IMR-90 (cell line): Measurements from ENCODE around the gene CD2AP. TPM values are rescaled to one million over a fixed set of nuclear protein-coding genes. Genes with fewer than 3 reads are reported as not detected.

Source experiments
- ATAC-seq: fragments of 200-7000 bp; cut with Tn5 transposase; 2 replicates; pipeline ENCODE4 v1.9.1; 2020; ENCODE audit warnings: low read depth, mild to moderate bottlenecking, moderate library complexity
- BruUV-seq: library from RNA; stranded (reverse); fragments of 400-500 nt; replicated peaks from 2 replicates; lab custom pipeline; 2021; lab: Mats Ljungman, UMichigan
- CTCF ChIA-PET: fragments of 300-600 bp; formaldehyde crosslinking; extraction: SDS; loops from one replicate; lab custom pipeline; 2021; ENCODE audit warnings: antibody characterized with exemption; lab: Yijun Ruan, JAX
- POLR2A ChIA-PET: fragments of 300-600 bp; sonication (Branson Sonifier 250); formaldehyde crosslinking; loops from one replicate; lab custom pipeline; 2022; ENCODE audit warnings: antibody characterized with exemption; ENCODE audit not compliant: unreplicated experiment; lab: Charles Lee
- DNase-seq: peaks from one replicate; pipeline ENCODE4 v3.0.0; 2013
- H2AFZ ChIP-seq: replicated peaks from 2 replicates; pipeline ENCODE3; 2013; ENCODE audit warnings: low read length, mild to moderate bottlenecking; ENCODE audit not compliant: poor library complexity
- H2AK5ac ChIP-seq: 2 replicates; pipeline ENCODE4 v1.6.1; 2013; ENCODE audit warnings: low read depth, low read length, inconsistent platforms
- H2AK9ac ChIP-seq: replicated peaks from 2 replicates; pipeline ENCODE3; 2013; ENCODE audit warnings: mild to moderate bottlenecking, low read depth, low read length, moderate library complexity; ENCODE audit not compliant: poor library complexity
- H2BK120ac ChIP-seq: 2 replicates; pipeline ENCODE4 v1.6.1; 2013; ENCODE audit warnings: low read depth, low read length, inconsistent platforms
- H2BK15ac ChIP-seq: 3 replicates; pipeline ENCODE4 v1.6.1; 2013; ENCODE audit warnings: low read depth, low read length, inconsistent platforms
- H2BK20ac ChIP-seq: 2 replicates; pipeline ENCODE4 v1.6.1; 2013; ENCODE audit warnings: low read depth, mild to moderate bottlenecking, inconsistent platforms, low read length, moderate library complexity
- H2BK5ac ChIP-seq: 2 replicates; pipeline ENCODE4 v1.6.1; 2013; ENCODE audit warnings: mild to moderate bottlenecking, low read depth, low read length, inconsistent platforms; ENCODE audit not compliant: poor library complexity, severe bottlenecking
- H3K14ac ChIP-seq: replicated peaks from 2 replicates; pipeline ENCODE4 v1.6.1; 2013; ENCODE audit warnings: low read depth, low read length, inconsistent platforms
- H3K18ac ChIP-seq: 2 replicates; pipeline ENCODE4 v1.6.1; 2013; ENCODE audit warnings: low read depth, low read length, control low read depth
- H3K23ac ChIP-seq: 2 replicates; pipeline ENCODE4 v1.6.1; 2013; ENCODE audit warnings: low read depth, low read length, inconsistent platforms
- H3K27ac ChIP-seq: 2 replicates; pipeline ENCODE4 v1.5.1; 2013; ENCODE audit warnings: mild to moderate bottlenecking, control low read depth, low read length; ENCODE audit not compliant: insufficient read depth
- H3K27me3 ChIP-seq: 2 replicates; pipeline ENCODE4 v1.6.1; 2013; ENCODE audit warnings: low read length; ENCODE audit not compliant: control insufficient read depth, insufficient read depth
- H3K36me3 ChIP-seq: 2 replicates; pipeline ENCODE4 v1.6.1; 2013; ENCODE audit warnings: low read length, mixed read lengths; ENCODE audit not compliant: control insufficient read depth, insufficient read depth
- H3K4ac ChIP-seq: 2 replicates; pipeline ENCODE4 v1.6.1; 2013; ENCODE audit warnings: low read depth, low read length, inconsistent platforms
- H3K4me1 ChIP-seq: 2 replicates; pipeline ENCODE4 v1.6.1; 2013; ENCODE audit warnings: low read length, mixed read lengths; ENCODE audit not compliant: control insufficient read depth, insufficient read depth
- H3K4me2 ChIP-seq: 2 replicates; pipeline ENCODE4 v1.6.1; 2013; ENCODE audit warnings: low read depth, mild to moderate bottlenecking, control low read depth, low read length, moderate library complexity
- H3K4me3 ChIP-seq: 2 replicates; pipeline ENCODE4 v1.5.1; 2013; ENCODE audit warnings: low read depth, mild to moderate bottlenecking, control low read depth, low read length, moderate library complexity; ENCODE audit not compliant: insufficient read depth
- H3K56ac ChIP-seq: 2 replicates; pipeline ENCODE4 v1.6.1; 2013; ENCODE audit warnings: low read length, inconsistent platforms; ENCODE audit not compliant: insufficient read depth; ENCODE audit errors: extremely low read depth
- H3K79me1 ChIP-seq, 2 experiments: 2 replicates each; pipeline ENCODE4 v1.6.1; 2013; ENCODE audit warnings: low read length in 2 of 2, inconsistent platforms in 1 of 2, low read depth in 1 of 2
- H3K9ac ChIP-seq: 2 replicates; pipeline ENCODE4 v1.6.1; 2013; ENCODE audit warnings: low read depth, low read length, control low read depth
- H3K9me1 ChIP-seq: 2 replicates; pipeline ENCODE4 v1.6.1; 2013; ENCODE audit warnings: low read length, inconsistent platforms; ENCODE audit not compliant: insufficient read depth
- H3K9me3 ChIP-seq: 2 replicates; pipeline ENCODE4 v1.6.1; 2013; ENCODE audit warnings: low read length; ENCODE audit not compliant: control insufficient read depth, insufficient read depth
- H4K20me1 ChIP-seq: 2 replicates; pipeline ENCODE4 v1.6.1; 2013; ENCODE audit warnings: low read length, inconsistent platforms; ENCODE audit not compliant: insufficient read depth
- H4K5ac ChIP-seq: 2 replicates; pipeline ENCODE4 v1.6.1; 2013; ENCODE audit warnings: mild to moderate bottlenecking, low read depth, low read length, control low read depth
- H4K8ac ChIP-seq, 2 experiments: 2 replicates each; pipeline ENCODE4 v1.6.1; 2013; ENCODE audit warnings: low read depth in 2 of 2, low read length in 2 of 2, control low read depth in 1 of 2, inconsistent platforms in 1 of 2
- H4K91ac ChIP-seq: 2 replicates; pipeline ENCODE4 v1.6.1; 2013; ENCODE audit warnings: low read depth, low read length, inconsistent platforms; ENCODE audit not compliant: insufficient read depth
- BHLHE40 ChIP-seq: fragments of 150-350 bp; IDR thresholded peaks from 2 replicates; pipeline ENCODE4 v1.6.1; 2016; ENCODE audit warnings: mild to moderate bottlenecking, low read depth, low read length
- CEBPB ChIP-seq: IDR thresholded peaks from 2 replicates; pipeline ENCODE4 v1.6.1; 2012; ENCODE audit warnings: low read depth, low read length, improper control_type of control experiment
- ELK1 ChIP-seq: fragments of 150-350 bp; IDR thresholded peaks from 2 replicates; pipeline ENCODE4 v1.6.1; 2016; ENCODE audit warnings: low read depth, mild to moderate bottlenecking, low read length, moderate library complexity, borderline replicate concordance
- MAFK ChIP-seq: IDR thresholded peaks from 2 replicates; pipeline ENCODE4 v1.6.1; 2012; ENCODE audit warnings: low read depth, low read length, improper control_type of control experiment
- MAZ ChIP-seq: IDR thresholded peaks from 2 replicates; pipeline ENCODE4 v1.6.1; 2012; ENCODE audit warnings: low read depth, mild to moderate bottlenecking, low read length, improper control_type of control experiment, moderate library complexity, borderline replicate concordance
- NFE2L2 ChIP-seq: fragments of 150-350 bp; IDR thresholded peaks from 2 replicates; pipeline ENCODE4 v1.6.1; 2016; ENCODE audit warnings: low read depth, mild to moderate bottlenecking, low read length
- RAD21 ChIP-seq: IDR thresholded peaks from 2 replicates; pipeline ENCODE4 v1.6.1; 2012; ENCODE audit warnings: low read length, improper control_type of control experiment
- USF2 ChIP-seq: fragments of 150-350 bp; IDR thresholded peaks from 2 replicates; pipeline ENCODE4 v1.6.1; 2017; ENCODE audit warnings: mild to moderate bottlenecking, antibody characterized with exemption, low read length, low read depth
- WGBS, 2 experiments: methylation state at CpG; one replicate each; pipeline versions ENCODE4 v1.1.5 to v1.1.7; 2013; ENCODE audit warnings: missing lambda C conversion rate in 2 of 2; ENCODE audit not compliant: insufficient read length in 1 of 2; ENCODE audit errors: extremely low coverage in 2 of 2; 5-methylcytosine and 5-hydroxymethylcytosine counted together
- dilution Hi-C: fragments of 300-500 bp; cut with HindIII; formaldehyde crosslinking; loops from one replicate; pipeline ENCODE4 v1.14.3; 2018; ENCODE audit warnings: low sequenced_read_pairs; ENCODE audit not compliant: unreplicated experiment
- in situ Hi-C: fragments of 300-500 bp; cut with MboI; formaldehyde crosslinking; loops from 3 replicates; pipeline ENCODE4 v1.14.3; 2019; ENCODE audit warnings: low sequenced_read_pairs, inconsistent platforms, mixed read lengths
- intact Hi-C: fragments of 100-400 bp; cut with micrococcal nuclease; formaldehyde crosslinking; loops from 2 replicates; pipeline ENCODE4 v1.10.0; 2022
- polyA plus RNA-seq, 3 experiments: library from polyadenylated mRNA; depleted of rRNA; stranded (reverse); fragments of >200 nt; gene quantifications; 2 replicates each; pipeline ENCODE4 v1.2.3, GENCODE V29; 2012; ENCODE audit warnings: low replicate concordance in 1 of 3
- total RNA-seq: library from RNA; depleted of rRNA; stranded (reverse); fragments of >200 nt; gene quantifications from 2 replicates; pipeline ENCODE4 v1.2.3, GENCODE V29; 2012

CD2AP gene
- total and polyA plus RNA-seq, 2 of the 4 experiments (the other 2 are of a cell fraction), result 5.3 to 7.5 TPM

GRCh38 chr6:47438481-47439347, 38.9 kb upstream of the CD2AP start:
- Histone ChIP-seq H3K14ac (no peak overlapping the region), H3K4me3 (no peak overlapping the region), H3K4me2 (no peak overlapping the region), H3K79me1 (no peaks in the 10 kb centered on the region), H3K4ac (no peak overlapping the region), H3K56ac (no peak overlapping the region), H2BK120ac (no peak overlapping the region), H4K20me1 (no peaks in the 10 kb centered on the region), H2AK9ac (no peak overlapping the region), H2BK15ac (no peak overlapping the region), H4K8ac (no peak overlapping the region), H3K9me1 (no peaks in the 10 kb centered on the region), H3K18ac (no peak overlapping the region), H3K9me3 (no peaks in the 10 kb centered on the region), H3K27ac (no peak overlapping the region), H2BK5ac (no peak overlapping the region), H3K36me3 (no peaks in the 10 kb centered on the region), H3K9ac (no peak overlapping the region), H2BK20ac (no peak overlapping the region), H3K27me3 (no peaks in the 10 kb centered on the region), H4K5ac (no peak overlapping the region), H2AK5ac (no peak overlapping the region), H3K23ac (no peak overlapping the region), H4K91ac (no peak overlapping the region), H2AFZ (no peak overlapping the region), H3K4me1 (no peaks in the 10 kb centered on the region)
- TF ChIP-seq USF2 (no peak), RAD21 (no peak), NFE2L2 (no peak), ELK1 (no peak), MAFK (no peak), BHLHE40 (no peak), CEBPB (no peak), MAZ (no peak)
- BruUV-seq, result no TSS peak
- intact Hi-C loops (no loop called here), dilution Hi-C loops (no loop called here), in situ Hi-C loops (no loop called here)
- no peak for ATAC-seq
- POLR2A ChIA-PET, result no interaction called here
- no peak for DNase-seq
- no CpG with 5 or more reads among the region's 8 CpGs for WGBS, 2 experiments
- CTCF ChIA-PET, result no interaction called here
